Fibroblast of lung (primary cell): Measurements from ENCODE around the gene HDAC10. TPM values are rescaled to one million over a fixed set of nuclear protein-coding genes. Genes with fewer than 3 reads are reported as not detected.
A peak's percentile ranks its signal among the peaks of the same experiment; 100 is the strongest.
"Not testable (repeated sequence)": the region's sequence is repeated elsewhere in the genome, so short reads cannot be mapped to it uniquely, and the experiment has no call there.

Experiments
- DNase-seq, 2 donors: peaks; one replicate each; pipeline versions ENCODE4 v3.0.0 to v3.0.0-alpha.2; 2010; ENCODE audit warnings: low read depth in 2 of 2
- H2AFZ ChIP-seq: 2 replicates; pipeline ENCODE4 v1.5.1; 2012; ENCODE audit warnings: low read length, control low read depth, inconsistent platforms
- H3K27ac ChIP-seq: 2 replicates; pipeline ENCODE4 v1.5.1; 2011; ENCODE audit warnings: low read length, control low read depth; ENCODE audit not compliant: insufficient read depth
- H3K27me3 ChIP-seq: 2 replicates; pipeline ENCODE4 v1.5.1; 2011; ENCODE audit warnings: mild to moderate bottlenecking, low read length; ENCODE audit not compliant: control insufficient read depth, insufficient read depth
- H3K36me3 ChIP-seq: 2 replicates; pipeline ENCODE4 v1.5.1; 2011; ENCODE audit warnings: low read length; ENCODE audit not compliant: control insufficient read depth, insufficient read depth
- H3K4me1 ChIP-seq: 2 replicates; pipeline ENCODE4 v1.5.1; 2011; ENCODE audit warnings: low read length; ENCODE audit not compliant: control insufficient read depth, insufficient read depth; ENCODE audit errors: extremely low read depth
- H3K4me2 ChIP-seq: 2 replicates; pipeline ENCODE4 v1.5.1; 2011; ENCODE audit warnings: low read length, control low read depth; ENCODE audit not compliant: insufficient read depth; ENCODE audit errors: extremely low read depth
- H3K4me3 ChIP-seq, 4 experiments: fragments of 200-600 bp in 1 of 4; sonication (generic) in 1 of 4; replicated peaks in 1 of 4; 2 replicates each; pipeline ENCODE4 v1.5.1; 2011 to 2016; ENCODE audit warnings: low read length in 4 of 4, low read depth in 3 of 4, mild to moderate bottlenecking in 3 of 4, control low read depth in 2 of 4, inconsistent platforms in 1 of 4, mixed read lengths in 1 of 4; ENCODE audit not compliant: insufficient read depth in 1 of 4; ENCODE audit errors: control extremely low read depth in 1 of 4
- H3K79me2 ChIP-seq: 2 replicates; pipeline ENCODE4 v1.5.1; 2012; ENCODE audit warnings: mild to moderate bottlenecking, low read length, inconsistent platforms; ENCODE audit not compliant: control insufficient read depth, insufficient read depth
- H3K9ac ChIP-seq: 2 replicates; pipeline ENCODE4 v1.5.1; 2011; ENCODE audit warnings: mild to moderate bottlenecking, low read length, control low read depth; ENCODE audit not compliant: insufficient read depth
- H3K9me3 ChIP-seq: 2 replicates; pipeline ENCODE4 v1.5.1; 2012; ENCODE audit warnings: low read depth, low read length; ENCODE audit not compliant: control insufficient read depth, insufficient read depth
- H4K20me1 ChIP-seq: 2 replicates; pipeline ENCODE4 v1.5.1; 2011; ENCODE audit warnings: low read length; ENCODE audit not compliant: control insufficient read depth, insufficient read depth; ENCODE audit errors: extremely low read depth
- EZH2 ChIP-seq: IDR thresholded peaks from 2 replicates; pipeline ENCODE4 v1.5.1; 2012; ENCODE audit warnings: low read length, control low read depth, mild to moderate bottlenecking; ENCODE audit errors: missing control alignments
- polyA plus RNA-seq, 2 donors: library from polyadenylated mRNA; depleted of rRNA in 1 of 2; stranded (reverse) in 1 of 2; unstranded in 1 of 2; fragments of >200 nt; gene quantifications; 2 replicates each; pipeline ENCODE4 v1.2.1, GENCODE V29; 2011 to 2012; ENCODE audit warnings: missing spikeins in 1 of 2
- total RNA-seq: library from RNA; depleted of rRNA; stranded (reverse); fragments of >200 nt; gene quantifications from 2 replicates; pipeline ENCODE4 v1.2.1, GENCODE V29; 2014
- TF ChIP-seq, protein P1 (sequence below), 2 donors: IDR thresholded peaks in 1 of 2; conservative IDR thresholded peaks in 1 of 2; 1 replicate in 1 of 2; 2 replicates in 1 of 2; pipeline ENCODE4 v1.5.1; 2011 to 2012; ENCODE audit warnings: low read length in 2 of 2, control low read depth in 1 of 2, inconsistent platforms in 1 of 2, low read depth in 1 of 2, mild to moderate bottlenecking in 1 of 2

HDAC10 gene
- total and polyA plus RNA-seq, 2 donors (not counting 1 experiment from before 2014, with no cell fraction given) = 5.1 to 27.6 TPM

GRCh38 chr22:50206599-50206998 is 44.5 kb downstream of the HDAC10 start:
- Histone ChIP-seq H3K4me1 (peaks cover 2% of the 10 kb centered on the region), H3K27ac (no peak overlapping the region), H3K79me2 (peaks cover 19% of the 10 kb centered on the region), H3K9me3 (no peaks in the 10 kb centered on the region), H2AFZ (no peak overlapping the region), H3K27me3 (no peaks in the 10 kb centered on the region), H4K20me1 (no peaks in the 10 kb centered on the region), H3K36me3 (peaks cover 25% of the 10 kb centered on the region), H3K9ac (no peak overlapping the region), H3K4me2 (no peak overlapping the region), H3K4me3 (no peak overlapping the region)
- no peak for TF ChIP-seq EZH2
- TF ChIP-seq, protein P1, sequence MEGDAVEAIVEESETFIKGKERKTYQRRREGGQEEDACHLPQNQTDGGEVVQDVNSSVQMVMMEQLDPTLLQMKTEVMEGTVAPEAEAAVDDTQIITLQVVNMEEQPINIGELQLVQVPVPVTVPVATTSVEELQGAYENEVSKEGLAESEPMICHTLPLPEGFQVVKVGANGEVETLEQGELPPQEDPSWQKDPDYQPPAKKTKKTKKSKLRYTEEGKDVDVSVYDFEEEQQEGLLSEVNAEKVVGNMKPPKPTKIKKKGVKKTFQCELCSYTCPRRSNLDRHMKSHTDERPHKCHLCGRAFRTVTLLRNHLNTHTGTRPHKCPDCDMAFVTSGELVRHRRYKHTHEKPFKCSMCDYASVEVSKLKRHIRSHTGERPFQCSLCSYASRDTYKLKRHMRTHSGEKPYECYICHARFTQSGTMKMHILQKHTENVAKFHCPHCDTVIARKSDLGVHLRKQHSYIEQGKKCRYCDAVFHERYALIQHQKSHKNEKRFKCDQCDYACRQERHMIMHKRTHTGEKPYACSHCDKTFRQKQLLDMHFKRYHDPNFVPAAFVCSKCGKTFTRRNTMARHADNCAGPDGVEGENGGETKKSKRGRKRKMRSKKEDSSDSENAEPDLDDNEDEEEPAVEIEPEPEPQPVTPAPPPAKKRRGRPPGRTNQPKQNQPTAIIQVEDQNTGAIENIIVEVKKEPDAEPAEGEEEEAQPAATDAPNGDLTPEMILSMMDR (conservative IDR thresholded peaks at IDR 0.05 in 1 of 2, IDR thresholded peaks at IDR 0.05 in 1 of 2; ENCODE audit: low read depth in 1 of 2, low read length in 2 of 2) = peak; percentile 23 to 39
- peak; percentile 35 to 49 for DNase-seq

DNA sequence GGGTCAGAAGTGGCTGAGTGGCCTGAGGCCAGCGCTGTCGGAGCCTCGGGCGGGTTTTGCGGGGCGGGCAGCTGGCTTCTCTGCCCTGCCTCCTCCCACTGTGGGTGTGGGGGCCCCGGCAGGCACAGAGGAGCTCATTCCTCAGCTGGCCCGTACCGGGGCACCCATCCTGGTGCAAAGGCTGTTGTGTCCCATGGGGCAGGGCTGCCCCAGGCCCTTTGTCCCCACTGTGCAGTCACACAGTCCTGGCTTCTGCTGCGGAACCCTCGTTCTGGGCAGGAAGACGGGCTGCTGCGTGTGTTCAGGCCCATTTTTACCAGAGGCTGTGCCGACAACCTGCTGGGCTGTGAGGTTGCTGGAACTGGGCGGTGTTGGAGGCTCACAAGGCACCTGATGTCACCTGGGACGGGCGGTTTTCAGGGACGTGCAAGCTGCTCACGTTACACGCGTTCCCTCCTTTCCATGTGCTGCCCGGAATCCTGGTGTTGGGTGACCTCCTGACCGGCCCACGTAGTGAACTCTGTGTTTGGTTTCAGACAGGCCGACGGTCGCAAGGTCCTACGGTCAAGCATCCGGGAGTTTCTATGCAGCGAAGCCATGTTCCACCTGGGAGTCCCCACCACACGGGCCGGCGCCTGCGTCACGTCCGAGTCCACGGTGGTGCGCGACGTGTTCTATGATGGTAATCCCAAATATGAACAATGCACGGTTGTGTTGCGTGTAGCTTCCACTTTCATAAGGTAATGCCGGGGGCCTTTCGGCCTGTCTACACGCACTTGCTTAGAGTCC is 45.1 kb downstream of the HDAC10 start:
- peaks cover 22% of the 10 kb centered on the region for H3K79me2 ChIP-seq
- H3K9ac ChIP-seq = no peak overlapping the region
- peaks cover 2% of the 10 kb centered on the region for H3K4me1 ChIP-seq
- DNase-seq = no peak
- peaks cover 22% of the 10 kb centered on the region for H3K36me3 ChIP-seq
- no peak overlapping the region for H3K4me2 ChIP-seq
- no peak overlapping the region for H2AFZ ChIP-seq
- no peaks in the 10 kb centered on the region for H3K27me3 ChIP-seq
- H4K20me1 ChIP-seq = no peaks in the 10 kb centered on the region
- TF ChIP-seq, protein P1 (conservative IDR thresholded peaks at IDR 0.05 in 1 of 2, IDR thresholded peaks at IDR 0.05 in 1 of 2; ENCODE audit: low read depth in 1 of 2, low read length in 2 of 2) = no peak
- no peak for TF ChIP-seq EZH2
- no peaks in the 10 kb centered on the region for H3K9me3 ChIP-seq
- no peak overlapping the region for H3K27ac ChIP-seq
- H3K4me3 ChIP-seq = no peak overlapping the region

DNA sequence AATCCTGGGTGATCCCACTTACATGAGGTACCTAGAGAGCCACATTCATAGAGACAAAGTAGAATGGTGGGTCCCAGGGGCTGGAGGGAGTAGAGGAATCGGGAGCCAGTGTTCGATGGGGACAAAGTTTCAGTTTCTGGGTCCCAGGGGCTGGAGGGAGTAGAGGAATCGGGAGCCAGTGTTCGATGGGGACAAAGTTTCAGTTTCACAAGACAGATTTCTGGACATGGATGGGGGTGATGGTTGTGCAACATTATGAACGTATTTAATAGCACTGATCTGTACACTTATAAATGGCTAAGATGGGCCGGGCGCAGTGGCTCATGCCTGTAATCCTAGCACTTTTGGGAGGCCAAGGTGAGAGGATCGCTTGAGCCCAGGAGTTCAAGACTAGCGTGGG is 46.1 kb downstream of the HDAC10 start:
- not testable (repeated sequence) for DNase-seq, H3K27ac ChIP-seq, H2AFZ ChIP-seq, H3K9me3 ChIP-seq, H3K4me1 ChIP-seq, H3K4me2 ChIP-seq, H4K20me1 ChIP-seq, H3K27me3 ChIP-seq, H3K4me3 ChIP-seq, H3K9ac ChIP-seq
- H3K36me3 ChIP-seq = peaks cover 14% of the 10 kb centered on the region
- peaks cover 20% of the 10 kb centered on the region for H3K79me2 ChIP-seq
